ENCODE results near the gene CEP128. TPM values are rescaled to one million over a fixed set of nuclear protein-coding genes. Genes with fewer than 3 reads are reported as not detected.

The CEP128 gene
- total and polyA plus RNA-seq, 2 donors from 2014 or later: 0.43 to 9.0 TPM

DNA sequence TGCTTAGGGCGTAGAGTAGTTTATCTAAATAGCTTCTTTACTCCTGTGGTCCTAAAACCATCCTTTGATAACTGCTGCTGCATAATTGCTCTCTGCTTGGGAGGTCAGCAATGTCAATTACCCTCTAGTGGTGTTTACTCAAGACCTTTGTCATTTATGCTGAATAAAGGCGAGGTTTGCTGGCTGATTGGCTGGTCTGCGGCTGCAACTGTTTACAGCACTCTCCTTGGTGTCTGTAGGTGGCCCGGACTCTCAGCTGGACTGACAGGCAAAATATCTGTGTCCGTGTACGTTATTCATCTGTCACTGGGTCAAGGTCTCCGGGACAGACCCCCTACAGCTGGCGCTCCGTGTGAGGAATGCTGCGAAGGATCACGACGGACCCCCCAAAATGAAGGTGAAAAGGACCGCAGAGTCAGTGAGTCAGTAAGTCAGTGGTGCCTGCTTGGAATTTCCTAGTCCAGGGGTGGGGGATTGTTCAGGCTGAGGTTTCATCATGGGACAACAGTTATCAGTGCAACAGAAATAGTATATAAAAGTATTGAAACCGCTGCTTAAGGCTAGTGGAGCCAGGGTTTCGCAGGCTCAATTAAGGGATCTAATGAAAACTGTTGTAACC is 476.9 kb downstream of the CEP128 start:
- Histone ChIP-seq H3K9me3 (ENCODE audit: control insufficient read depth in 2 of 3, insufficient read depth in 1 of 3, low read length in 3 of 3) (peaks cover 0 to 3% (median 0%) of the 10 kb centered on the region in 3 donors), H3K9ac (ENCODE audit: low read length in 3 of 3) (no peak overlapping the region), H3K36me3 (ENCODE audit: control insufficient read depth in 2 of 3, insufficient read depth in 3 of 3, low read length in 3 of 3) (no peaks in the 10 kb centered on the region), H3K4me1 (ENCODE audit: control insufficient read depth in 2 of 3, insufficient read depth in 2 of 3, low read depth in 1 of 3, low read length in 3 of 3) (no peaks in the 10 kb centered on the region), H3K27ac (ENCODE audit: low read depth in 2 of 2, low read length in 2 of 2) (no peak overlapping the region), H3K4me3 (ENCODE audit: low read length in 3 of 3) (no peak overlapping the region), H3K27me3 (ENCODE audit: control insufficient read depth, insufficient read depth, low read length) (no peaks in the 10 kb centered on the region)
- FAIRE-seq (no peak), DNase-seq (no peak)
- TF ChIP-seq, protein P1, sequence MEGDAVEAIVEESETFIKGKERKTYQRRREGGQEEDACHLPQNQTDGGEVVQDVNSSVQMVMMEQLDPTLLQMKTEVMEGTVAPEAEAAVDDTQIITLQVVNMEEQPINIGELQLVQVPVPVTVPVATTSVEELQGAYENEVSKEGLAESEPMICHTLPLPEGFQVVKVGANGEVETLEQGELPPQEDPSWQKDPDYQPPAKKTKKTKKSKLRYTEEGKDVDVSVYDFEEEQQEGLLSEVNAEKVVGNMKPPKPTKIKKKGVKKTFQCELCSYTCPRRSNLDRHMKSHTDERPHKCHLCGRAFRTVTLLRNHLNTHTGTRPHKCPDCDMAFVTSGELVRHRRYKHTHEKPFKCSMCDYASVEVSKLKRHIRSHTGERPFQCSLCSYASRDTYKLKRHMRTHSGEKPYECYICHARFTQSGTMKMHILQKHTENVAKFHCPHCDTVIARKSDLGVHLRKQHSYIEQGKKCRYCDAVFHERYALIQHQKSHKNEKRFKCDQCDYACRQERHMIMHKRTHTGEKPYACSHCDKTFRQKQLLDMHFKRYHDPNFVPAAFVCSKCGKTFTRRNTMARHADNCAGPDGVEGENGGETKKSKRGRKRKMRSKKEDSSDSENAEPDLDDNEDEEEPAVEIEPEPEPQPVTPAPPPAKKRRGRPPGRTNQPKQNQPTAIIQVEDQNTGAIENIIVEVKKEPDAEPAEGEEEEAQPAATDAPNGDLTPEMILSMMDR (IDR thresholded peaks at IDR 0.05; ENCODE audit: borderline replicate concordance, extremely low read depth, insufficient read depth): no peak
- intact Hi-C loops (cut with DNase I): no loop called here

DNA sequence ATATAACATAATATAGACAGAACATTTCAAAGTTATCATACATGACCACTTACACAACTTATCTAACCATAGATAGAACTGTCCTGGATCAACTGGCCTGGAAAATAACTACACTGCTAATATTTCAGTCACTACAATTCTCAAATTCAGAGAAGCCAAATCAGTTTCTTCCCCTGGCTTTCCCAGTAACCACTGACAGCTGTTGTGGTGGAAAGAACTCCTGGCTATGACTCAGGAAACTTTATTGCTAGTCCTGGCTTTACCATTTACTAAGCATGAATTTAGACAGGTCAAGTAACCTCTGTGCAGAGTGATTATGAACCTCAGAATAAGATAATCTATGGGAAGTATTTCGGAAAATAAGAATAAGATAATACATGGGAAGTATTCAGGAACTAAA is 485.3 kb downstream of the CEP128 start:
- H3K27ac ChIP-seq (ENCODE audit: low read depth in 2 of 2, low read length in 2 of 2): no peak overlapping the region
- no peak for FAIRE-seq
- no peak overlapping the region for H3K9ac ChIP-seq (ENCODE audit: low read length in 3 of 3)
- intact Hi-C loops (cut with DNase I): no loop called here
- no peak overlapping the region for H3K4me3 ChIP-seq (ENCODE audit: low read length in 3 of 3)
- H3K36me3 ChIP-seq (ENCODE audit: control insufficient read depth in 2 of 3, insufficient read depth in 3 of 3, low read length in 3 of 3): no peaks in the 10 kb centered on the region
- TF ChIP-seq, protein P1 (IDR thresholded peaks at IDR 0.05; ENCODE audit: borderline replicate concordance, extremely low read depth, insufficient read depth): no peak
- no peaks in the 10 kb centered on the region for H3K9me3 ChIP-seq (ENCODE audit: control insufficient read depth in 2 of 3, insufficient read depth in 1 of 3, low read length in 3 of 3)
- H3K4me1 ChIP-seq (ENCODE audit: control insufficient read depth in 2 of 3, insufficient read depth in 2 of 3, low read depth in 1 of 3, low read length in 3 of 3): no peaks in the 10 kb centered on the region
- no peaks in the 10 kb centered on the region for H3K27me3 ChIP-seq (ENCODE audit: control insufficient read depth, insufficient read depth, low read length)
- DNase-seq: no peak

DNA sequence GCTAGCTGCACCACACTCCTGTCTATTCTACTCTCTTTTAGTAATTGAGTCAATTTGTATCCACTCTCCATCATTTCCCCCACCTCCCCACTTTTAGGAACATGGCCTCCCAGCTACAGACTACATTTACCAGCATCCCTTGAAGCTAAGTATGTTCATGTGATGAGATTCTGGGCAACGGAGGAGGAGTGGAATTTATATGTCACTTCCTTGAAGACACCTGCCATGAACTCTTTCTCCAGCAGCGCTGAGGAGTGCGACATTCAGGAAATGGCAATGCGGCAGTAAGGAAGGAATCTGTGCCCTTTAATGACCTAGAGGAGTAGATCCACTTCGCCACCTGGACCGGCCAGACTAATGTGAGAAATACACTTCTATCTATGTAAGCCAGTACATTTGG is 486.5 kb downstream of the CEP128 start:
- FAIRE-seq (no peak), DNase-seq (no peak)
- Histone ChIP-seq H3K27ac (ENCODE audit: low read depth in 2 of 2, low read length in 2 of 2) (no peak overlapping the region), H3K9me3 (ENCODE audit: control insufficient read depth in 2 of 3, insufficient read depth in 1 of 3, low read length in 3 of 3) (no peaks in the 10 kb centered on the region), H3K9ac (ENCODE audit: low read length in 3 of 3) (no peak overlapping the region), H3K4me3 (ENCODE audit: low read length in 3 of 3) (no peak overlapping the region), H3K27me3 (ENCODE audit: control insufficient read depth, insufficient read depth, low read length) (no peaks in the 10 kb centered on the region), H3K36me3 (ENCODE audit: control insufficient read depth in 2 of 3, insufficient read depth in 3 of 3, low read length in 3 of 3) (no peaks in the 10 kb centered on the region), H3K4me1 (ENCODE audit: control insufficient read depth in 2 of 3, insufficient read depth in 2 of 3, low read depth in 1 of 3, low read length in 3 of 3) (no peaks in the 10 kb centered on the region)
- intact Hi-C loops (cut with DNase I): no loop called here
- TF ChIP-seq, protein P1 (IDR thresholded peaks at IDR 0.05; ENCODE audit: borderline replicate concordance, extremely low read depth, insufficient read depth): no peak

DNA sequence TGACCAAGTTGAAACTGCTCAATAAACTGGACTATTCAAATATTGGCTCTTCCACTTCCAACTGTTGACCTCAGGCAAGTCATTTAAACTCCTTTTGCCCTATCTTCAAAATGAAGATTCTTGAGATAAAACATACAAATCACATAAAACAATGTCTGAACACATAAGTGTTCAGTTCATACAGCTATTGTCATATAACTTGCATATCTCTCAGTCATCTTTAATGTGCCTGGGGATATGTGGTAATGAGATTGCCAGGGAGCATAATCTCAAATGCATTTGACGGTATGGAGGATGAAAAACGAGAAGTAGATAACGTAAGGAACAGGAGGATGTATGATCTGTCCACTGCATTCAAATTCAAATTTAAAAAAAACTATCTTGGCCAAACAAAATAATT is 493.3 kb downstream of the CEP128 start:
- Histone ChIP-seq H3K9me3 (ENCODE audit: control insufficient read depth in 2 of 3, insufficient read depth in 1 of 3, low read length in 3 of 3) (peaks cover 0 to 2% (median 0%) of the 10 kb centered on the region in 3 donors), H3K27me3 (ENCODE audit: control insufficient read depth, insufficient read depth, low read length) (no peaks in the 10 kb centered on the region), H3K9ac (ENCODE audit: low read length in 3 of 3) (no peak overlapping the region), H3K36me3 (ENCODE audit: control insufficient read depth in 2 of 3, insufficient read depth in 3 of 3, low read length in 3 of 3) (no peaks in the 10 kb centered on the region), H3K27ac (ENCODE audit: low read depth in 2 of 2, low read length in 2 of 2) (no peak overlapping the region), H3K4me1 (ENCODE audit: control insufficient read depth in 2 of 3, insufficient read depth in 2 of 3, low read depth in 1 of 3, low read length in 3 of 3) (no peaks in the 10 kb centered on the region), H3K4me3 (ENCODE audit: low read length in 3 of 3) (no peak overlapping the region)
- TF ChIP-seq, protein P1 (IDR thresholded peaks at IDR 0.05; ENCODE audit: borderline replicate concordance, extremely low read depth, insufficient read depth): no peak
- no peak for DNase-seq
- intact Hi-C loops (cut with DNase I): no loop called here
- FAIRE-seq: no peak
